ENCODE results near the gene LILRA2.
"Not testable (repeated sequence)": the region's sequence is repeated elsewhere in the genome, so short reads cannot be mapped to it uniquely, and the experiment has no call there.

Gene LILRA2

DNA sequence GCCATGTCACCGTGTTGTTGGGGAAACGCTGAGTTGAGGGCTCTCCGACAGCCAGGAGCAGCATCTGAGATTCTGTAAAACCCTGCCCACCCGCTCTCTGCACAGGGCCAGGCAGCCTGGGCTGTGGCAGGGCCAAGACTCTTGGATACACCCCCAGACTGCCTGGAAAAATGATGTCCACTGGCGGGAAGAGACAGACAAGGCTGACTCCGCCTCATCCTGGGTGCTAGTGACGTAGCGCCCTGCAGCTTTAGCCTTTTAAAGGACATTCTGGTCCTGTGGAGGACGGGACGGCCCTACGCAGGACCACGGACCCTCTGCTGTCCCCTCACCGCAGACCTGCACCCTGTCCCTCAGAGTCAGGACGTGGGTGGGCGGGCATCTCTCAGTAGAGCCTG lies 20.7 kb upstream of the LILRA2 start:
- no peak overlapping the region for H3K4me3 ChIP-seq (ENCODE audit: low read depth, low read length)
- no peak for DNase-seq (ENCODE audit: low read depth)
- TF ChIP-seq, protein P1, sequence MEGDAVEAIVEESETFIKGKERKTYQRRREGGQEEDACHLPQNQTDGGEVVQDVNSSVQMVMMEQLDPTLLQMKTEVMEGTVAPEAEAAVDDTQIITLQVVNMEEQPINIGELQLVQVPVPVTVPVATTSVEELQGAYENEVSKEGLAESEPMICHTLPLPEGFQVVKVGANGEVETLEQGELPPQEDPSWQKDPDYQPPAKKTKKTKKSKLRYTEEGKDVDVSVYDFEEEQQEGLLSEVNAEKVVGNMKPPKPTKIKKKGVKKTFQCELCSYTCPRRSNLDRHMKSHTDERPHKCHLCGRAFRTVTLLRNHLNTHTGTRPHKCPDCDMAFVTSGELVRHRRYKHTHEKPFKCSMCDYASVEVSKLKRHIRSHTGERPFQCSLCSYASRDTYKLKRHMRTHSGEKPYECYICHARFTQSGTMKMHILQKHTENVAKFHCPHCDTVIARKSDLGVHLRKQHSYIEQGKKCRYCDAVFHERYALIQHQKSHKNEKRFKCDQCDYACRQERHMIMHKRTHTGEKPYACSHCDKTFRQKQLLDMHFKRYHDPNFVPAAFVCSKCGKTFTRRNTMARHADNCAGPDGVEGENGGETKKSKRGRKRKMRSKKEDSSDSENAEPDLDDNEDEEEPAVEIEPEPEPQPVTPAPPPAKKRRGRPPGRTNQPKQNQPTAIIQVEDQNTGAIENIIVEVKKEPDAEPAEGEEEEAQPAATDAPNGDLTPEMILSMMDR (conservative IDR thresholded peaks at IDR 0.05; ENCODE audit: low read depth, low read length): no peak

DNA sequence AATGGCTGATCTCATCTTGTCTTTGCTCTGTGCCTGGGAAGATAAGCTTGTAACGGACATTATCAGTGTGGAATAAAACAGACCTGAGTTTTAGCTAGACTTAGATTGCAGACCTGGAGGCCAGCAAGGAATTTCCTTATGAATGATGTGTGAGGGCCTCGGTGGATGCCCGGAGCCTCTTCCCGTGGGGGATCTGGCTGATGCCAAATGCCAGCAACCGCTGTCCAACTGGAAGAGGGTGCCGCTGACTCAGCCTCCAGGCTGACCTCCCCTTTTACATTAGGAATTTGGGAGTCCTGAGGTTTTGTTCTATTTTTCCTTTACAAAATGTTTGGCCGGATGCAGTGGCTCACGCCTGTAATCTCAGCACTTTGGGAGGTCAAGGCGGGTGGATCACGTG lies 19.6 kb upstream of the LILRA2 start:
- no peak overlapping the region for H3K4me3 ChIP-seq (ENCODE audit: low read depth, low read length)

DNA sequence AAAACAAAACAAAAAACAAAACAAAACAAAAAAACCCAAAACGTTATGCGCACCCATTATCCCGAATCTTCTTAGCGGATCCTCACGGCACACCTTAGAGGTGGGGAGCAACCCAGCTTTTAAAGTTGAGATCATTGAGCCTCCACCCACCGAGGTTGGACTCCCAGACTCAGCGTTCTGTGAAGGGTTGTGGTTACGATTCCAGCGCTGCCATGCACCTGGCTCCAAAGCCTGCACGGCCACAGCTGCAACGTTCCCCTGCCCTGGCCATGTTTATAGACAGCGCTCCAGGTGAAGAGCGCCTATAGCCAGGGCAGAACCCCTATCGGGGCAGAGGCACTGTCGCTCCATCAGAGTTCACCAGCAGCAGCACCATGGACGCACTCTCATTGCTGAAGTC lies 18.7 kb upstream of the LILRA2 start:
- TF ChIP-seq, protein P1 (conservative IDR thresholded peaks at IDR 0.05; ENCODE audit: low read depth, low read length): no peak
- no peak for DNase-seq (ENCODE audit: low read depth)
- H3K4me3 ChIP-seq (ENCODE audit: low read depth, low read length): no peak overlapping the region

More for the DNA sequence above, 19.6 kb upstream of the LILRA2 start:
- no peak for DNase-seq (ENCODE audit: low read depth)
- TF ChIP-seq, protein P1 (conservative IDR thresholded peaks at IDR 0.05; ENCODE audit: low read depth, low read length): no peak

DNA sequence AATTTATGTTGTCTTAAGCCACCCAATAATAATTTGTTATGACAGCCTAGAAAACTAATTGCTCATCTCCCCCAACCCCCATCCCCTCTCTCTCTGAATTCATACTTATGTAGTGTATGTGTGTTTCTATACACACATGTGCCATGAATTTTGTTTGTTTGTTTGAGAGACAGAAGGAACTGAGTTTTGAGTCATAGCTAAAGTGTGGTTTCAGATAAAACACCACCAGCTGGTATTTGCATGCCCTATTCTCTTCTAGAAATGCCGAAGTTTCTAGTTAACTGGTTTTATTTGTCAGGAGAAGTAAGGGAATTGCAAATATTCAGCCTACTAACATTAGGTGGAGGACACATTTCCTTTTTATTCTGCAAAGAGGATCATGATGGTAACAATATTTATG lies 17.4 kb upstream of the LILRA2 start:
- DNase-seq (ENCODE audit: low read depth): no peak
- H3K4me3 ChIP-seq (ENCODE audit: low read depth, low read length): no peak overlapping the region
- TF ChIP-seq, protein P1 (conservative IDR thresholded peaks at IDR 0.05; ENCODE audit: low read depth, low read length): no peak

DNA sequence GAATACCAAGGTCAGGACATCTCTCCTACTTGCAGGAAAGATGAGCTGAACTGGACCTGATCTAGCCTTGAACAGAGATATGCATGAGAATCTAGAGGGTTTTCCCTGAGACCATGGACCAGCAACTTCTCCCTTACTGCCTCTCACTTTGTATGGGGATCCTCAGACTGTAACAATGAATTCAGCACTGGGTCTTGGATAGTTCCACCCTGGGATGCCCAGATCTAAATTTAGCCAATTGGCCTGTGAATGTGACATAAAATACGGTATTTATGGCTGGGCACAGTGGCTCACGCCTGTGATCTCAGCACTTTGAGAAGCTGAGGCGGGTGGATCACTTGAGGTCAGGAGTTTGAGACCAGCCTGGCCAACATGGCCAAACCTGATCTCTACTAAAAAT lies 15.3 kb upstream of the LILRA2 start:
- TF ChIP-seq, protein P1 (conservative IDR thresholded peaks at IDR 0.05; ENCODE audit: low read depth, low read length): no peak
- no peak for DNase-seq (ENCODE audit: low read depth)
- no peak overlapping the region for H3K4me3 ChIP-seq (ENCODE audit: low read depth, low read length)

DNA sequence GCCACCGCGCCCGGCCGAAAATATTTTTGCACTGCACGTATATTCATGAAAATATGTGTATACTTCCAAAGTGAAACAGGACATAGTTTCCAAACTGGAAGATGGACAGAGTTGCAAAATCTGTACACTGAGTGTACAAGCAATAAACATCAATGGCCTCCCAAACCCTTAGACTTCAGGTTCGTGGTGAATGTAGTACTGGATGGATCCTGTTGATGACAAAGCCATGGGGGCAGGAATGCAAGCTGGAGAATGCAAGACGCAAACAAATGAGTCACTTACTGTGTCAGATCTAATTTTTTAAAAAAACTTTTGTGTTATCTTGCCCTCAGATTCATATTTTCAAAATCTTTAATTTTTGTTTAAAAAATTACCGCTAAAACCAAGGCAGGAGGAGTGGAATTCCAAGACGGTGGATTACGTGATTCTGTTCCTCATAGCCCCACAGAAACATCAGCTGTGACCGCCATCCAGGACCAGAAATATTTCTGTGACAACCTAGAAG lies 12.7 kb upstream of the LILRA2 start:
- no peak overlapping the region for H3K4me3 ChIP-seq (ENCODE audit: low read depth, low read length)
- no peak for DNase-seq (ENCODE audit: low read depth)
- TF ChIP-seq, protein P1 (conservative IDR thresholded peaks at IDR 0.05; ENCODE audit: low read depth, low read length): no peak

DNA sequence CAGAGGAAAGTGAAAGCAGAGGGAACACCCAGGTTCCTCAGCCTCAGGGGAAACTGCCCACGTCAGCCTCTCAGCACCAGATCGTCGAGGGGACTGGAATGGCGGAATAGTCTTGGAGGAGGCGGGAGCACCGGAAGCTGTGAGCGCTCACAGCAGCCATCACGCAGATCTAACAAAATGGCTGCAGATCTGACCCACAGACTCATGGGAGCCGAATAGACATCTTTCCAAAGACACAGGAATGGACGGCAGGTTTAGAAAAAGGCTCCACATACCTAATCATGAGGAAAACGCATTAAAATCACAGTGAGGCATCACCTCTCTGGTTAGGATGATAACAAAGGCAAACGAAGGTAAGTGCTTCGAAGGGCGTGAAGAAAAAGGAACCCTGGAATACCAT lies 11.8 kb upstream of the LILRA2 start:
- DNase-seq (ENCODE audit: low read depth): no peak
- TF ChIP-seq, protein P1 (conservative IDR thresholded peaks at IDR 0.05; ENCODE audit: low read depth, low read length): no peak
- H3K4me3 ChIP-seq (ENCODE audit: low read depth, low read length): no peak overlapping the region

DNA sequence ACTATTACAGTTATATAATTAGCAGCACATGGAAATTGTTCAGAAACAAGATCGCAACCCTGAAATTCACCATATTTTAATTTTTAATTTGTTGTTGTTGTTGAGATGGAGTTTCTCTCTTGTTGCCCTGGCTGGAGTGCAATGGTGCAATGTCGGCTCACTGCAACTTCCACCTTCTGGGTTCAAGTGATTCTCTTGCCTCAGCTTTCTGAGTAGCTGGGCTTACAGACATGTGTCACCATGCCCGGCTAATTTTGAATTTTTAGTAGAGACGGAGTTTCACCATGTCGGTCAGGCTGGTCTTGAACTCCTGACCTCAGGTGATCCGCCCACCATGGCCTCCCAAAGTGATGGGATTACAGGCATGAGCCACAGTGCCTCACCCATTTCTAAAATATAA lies 10.4 kb upstream of the LILRA2 start:
- not testable (repeated sequence) for DNase-seq (ENCODE audit: low read depth); H3K4me3 ChIP-seq (ENCODE audit: low read depth, low read length)
